HCT116 (cell line): Measurements from ENCODE around the gene ARMS2. TPM values are rescaled to one million over a fixed set of nuclear protein-coding genes. Genes with fewer than 3 reads are reported as not detected.

Experiments
- ATAC-seq: fragments of 200-7000 bp; cut with Tn5 transposase; 2 replicates; pipeline ENCODE4 v1.9.1; 2020; ENCODE audit warnings: mild to moderate bottlenecking, moderate library complexity
- BruUV-seq: library from RNA; stranded (reverse); fragments of 400-500 nt; replicated peaks from 2 replicates; lab custom pipeline; 2021; lab: Mats Ljungman, UMichigan
- CTCF ChIA-PET: fragments of 300-600 bp; sonication (Branson Sonifier 250); formaldehyde crosslinking; loops from one replicate; lab custom pipeline; 2021; ENCODE audit warnings: antibody characterized with exemption; lab: Charles Lee
- POLR2A ChIA-PET: fragments of 300-600, 350-600 bp; sonication (Branson Sonifier 250); formaldehyde crosslinking; loops from one replicate; lab custom pipeline; 2021; ENCODE audit warnings: antibody characterized with exemption; lab: Charles Lee
- RAD21 ChIA-PET, 2 experiments: fragments of 300-600 bp; sonication (Branson Sonifier 250); formaldehyde crosslinking; loops; one replicate each; lab custom pipeline; 2023; ENCODE audit warnings: low total read pairs in 2 of 2; ENCODE audit not compliant: uncharacterized antibody in 2 of 2, unreplicated experiment in 2 of 2, low non-redundant PET in 1 of 2; lab: Charles Lee
- DNase-seq: peaks from one replicate; pipeline ENCODE4 v3.0.0-alpha.2; 2010; ENCODE audit warnings: low read depth, low spot score
- H2AFZ ChIP-seq: fragments of 200-600 bp; shearing (Covaris generic), sonication (generic); 2 replicates; pipeline ENCODE4 v1.6.1; 2017; ENCODE audit warnings: low read depth, mixed run types, mixed read lengths, antibody characterized with exemption, low read length; ENCODE audit not compliant: poor library complexity, severe bottlenecking
- H3K27ac ChIP-seq: 2 replicates; pipeline ENCODE4 v1.5.1; 2012; ENCODE audit warnings: low read depth, low read length
- H3K27me3 ChIP-seq: fragments of 200-600 bp; sonication (generic); 2 replicates; pipeline ENCODE4 v1.6.1; 2016; ENCODE audit warnings: mixed run types, low read length, mixed read lengths; ENCODE audit not compliant: insufficient read depth
- H3K36me3 ChIP-seq, 2 experiments: fragments of 200-500 bp in 1 of 2; fragments of 200-600 bp in 1 of 2; sonication (Bioruptor generic) in 1 of 2; sonication (generic) in 1 of 2; 2 replicates each; pipeline versions ENCODE4 v1.5.1 to v1.6.1; 2014 to 2016; ENCODE audit warnings: low read length in 2 of 2, inconsistent platforms in 1 of 2, mixed read lengths in 1 of 2, mixed run types in 1 of 2; ENCODE audit not compliant: insufficient read depth in 2 of 2, control insufficient read depth in 1 of 2
- H3K4me1 ChIP-seq, 2 experiments: fragments of 200-600 bp in 1 of 2; sonication (generic) in 1 of 2; 2 replicates each; pipeline versions ENCODE4 v1.5.1 to v1.6.1; 2012 to 2017; ENCODE audit warnings: low read length in 2 of 2, inconsistent platforms in 1 of 2, mild to moderate bottlenecking in 1 of 2, mixed read lengths in 1 of 2, mixed run types in 1 of 2, moderate library complexity in 1 of 2; ENCODE audit not compliant: insufficient read depth in 2 of 2, control insufficient read depth in 1 of 2
- H3K4me2 ChIP-seq: fragments of 200-600 bp; sonication (generic); 2 replicates; pipeline ENCODE4 v1.6.1; 2017; ENCODE audit warnings: mixed run types, low read length, mixed read lengths
- H3K4me3 ChIP-seq, 2 experiments: fragments of 200-600 bp in 1 of 2; sonication (generic) in 1 of 2; replicated peaks in 1 of 2; 2 replicates each; pipeline ENCODE4 v1.5.1; 2011 to 2016; ENCODE audit warnings: low read length in 2 of 2, control low read depth in 1 of 2, low read depth in 1 of 2, mild to moderate bottlenecking in 1 of 2, mixed read lengths in 1 of 2, mixed run types in 1 of 2
- H3K79me2 ChIP-seq: fragments of 200-600 bp; sonication (generic); 2 replicates; pipeline ENCODE4 v1.6.1; 2017; ENCODE audit warnings: mild to moderate bottlenecking, mixed run types, low read length, moderate library complexity, mixed read lengths; ENCODE audit not compliant: insufficient read depth
- H3K9ac ChIP-seq: fragments of 200-600 bp; sonication (generic); 2 replicates; pipeline ENCODE4 v1.6.1; 2016; ENCODE audit warnings: low read length, mixed read lengths
- H3K9me2 ChIP-seq: fragments of 200-600 bp; sonication (generic), shearing (Covaris generic); 2 replicates; pipeline ENCODE4 v1.6.1; 2017; ENCODE audit warnings: mixed run types, mild to moderate bottlenecking, moderate library complexity; ENCODE audit not compliant: insufficient read depth
- H3K9me3 ChIP-seq, 2 experiments: fragments of 200-500 bp in 1 of 2; fragments of 200-600 bp in 1 of 2; sonication (Bioruptor generic) in 1 of 2; sonication (generic) in 1 of 2; 2 replicates each; pipeline ENCODE4 v1.6.1; 2014 to 2017; ENCODE audit warnings: low read length in 2 of 2, mixed read lengths in 2 of 2, inconsistent platforms in 1 of 2, low read depth in 1 of 2, mild to moderate bottlenecking in 1 of 2, mixed run types in 1 of 2, moderate library complexity in 1 of 2; ENCODE audit not compliant: control insufficient read depth in 1 of 2, insufficient read depth in 1 of 2
- H4K20me1 ChIP-seq: fragments of 200-600 bp; sonication (generic), shearing (Covaris generic); 2 replicates; pipeline ENCODE4 v1.6.1; 2017; ENCODE audit warnings: mixed run types, mild to moderate bottlenecking, moderate library complexity; ENCODE audit not compliant: insufficient read depth
- EGR1 ChIP-seq: IDR thresholded peaks from 2 replicates; pipeline ENCODE4 v1.6.1; 2012; ENCODE audit warnings: low read depth
- EZH2 ChIP-seq: fragments of 200-600 bp; sonication (generic); IDR thresholded peaks from 2 replicates; pipeline ENCODE4 v1.6.1; 2017; ENCODE audit warnings: antibody characterized with exemption, mixed run types
- TCF7L2 ChIP-seq: IDR thresholded peaks from 2 replicates; pipeline ENCODE4 v1.7.0; 2011; ENCODE audit warnings: borderline replicate concordance, inconsistent platforms; ENCODE audit not compliant: insufficient read depth, insufficient read length; ENCODE audit errors: extremely low read depth
- YY1 ChIP-seq: IDR thresholded peaks from 2 replicates; pipeline ENCODE4 v1.6.1; 2011; ENCODE audit warnings: low read length, low read depth, moderate library complexity, mild to moderate bottlenecking; ENCODE audit not compliant: insufficient replicate concordance; ENCODE audit errors: extremely low read depth
- ZNF274 ChIP-seq: fragments of 200-500 bp; sonication (Bioruptor generic); IDR thresholded peaks from 2 replicates; pipeline ENCODE4 v1.6.1; 2014; ENCODE audit warnings: mild to moderate bottlenecking, low read depth, low read length, inconsistent platforms
- intact Hi-C: fragments of 100-400 bp; cut with micrococcal nuclease; formaldehyde crosslinking; loops from 2 replicates; pipeline ENCODE4 v1.10.0; 2022
- total RNA-seq: library from RNA; stranded (reverse); gene quantifications from one replicate; pipeline ENCODE4 v1.2.1, GENCODE V29; 2021; ENCODE audit not compliant: unreplicated experiment
- TF ChIP-seq, protein P1 (sequence below): IDR thresholded peaks from 2 replicates; pipeline ENCODE4 v1.6.1; 2011; ENCODE audit warnings: mild to moderate bottlenecking, low read length, moderate library complexity; ENCODE audit not compliant: insufficient replicate concordance; ENCODE audit errors: extremely low read depth
- TF ChIP-seq, protein P2 (sequence below): IDR thresholded peaks from 2 replicates; pipeline ENCODE4 v1.6.1; 2012; ENCODE audit warnings: low read depth
- TF ChIP-seq, protein P3 (sequence below): IDR thresholded peaks from 2 replicates; pipeline ENCODE4 v1.6.1; 2012

Gene ARMS2
- total RNA-seq, 1 experiment from 2014 or later: not detected

DNA sequence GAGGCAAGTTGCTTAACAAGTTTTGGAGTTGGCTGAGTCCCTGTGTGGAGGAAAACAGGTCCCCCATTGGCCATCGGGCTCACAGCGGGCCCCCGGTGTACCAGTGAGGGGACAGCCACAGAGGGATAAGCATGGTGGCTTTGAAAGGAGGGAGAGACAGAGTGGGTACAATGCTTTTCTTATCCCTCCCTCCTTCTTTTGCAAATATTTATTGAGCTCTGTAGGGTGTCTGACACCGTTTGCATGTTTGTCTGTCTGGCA, 9.7 kb downstream of the ARMS2 start:
- no peaks in the 10 kb centered on the region for H3K36me3 ChIP-seq
- H2AFZ ChIP-seq: no peak overlapping the region
- H3K27ac ChIP-seq: no peak overlapping the region
- intact Hi-C loops: no loop called here
- H3K79me2 ChIP-seq: no peaks in the 10 kb centered on the region
- ATAC-seq (no peak), DNase-seq (no peak)
- H3K4me3 ChIP-seq: no peak overlapping the region
- H3K4me2 ChIP-seq: no peak overlapping the region
- peaks cover 3 to 8% of the 10 kb centered on the region in 2 experiments; a peak in 2 of 4 replicates for H3K4me1 ChIP-seq
- no peak for TF ChIP-seq ZNF274
- H3K9me2 ChIP-seq: no peaks in the 10 kb centered on the region
- H3K27me3 ChIP-seq: peaks cover 32% of the 10 kb centered on the region; the same call in 1 of the 2 replicates
- no peaks in the 10 kb centered on the region for H4K20me1 ChIP-seq
- ChIA-PET POLR2A (no interaction called here), RAD21 (no interaction called here), CTCF (no interaction called here)
- no peaks in the 10 kb centered on the region for H3K9me3 ChIP-seq
- H3K9ac ChIP-seq: no peak overlapping the region
- no TSS peak for BruUV-seq

DNA sequence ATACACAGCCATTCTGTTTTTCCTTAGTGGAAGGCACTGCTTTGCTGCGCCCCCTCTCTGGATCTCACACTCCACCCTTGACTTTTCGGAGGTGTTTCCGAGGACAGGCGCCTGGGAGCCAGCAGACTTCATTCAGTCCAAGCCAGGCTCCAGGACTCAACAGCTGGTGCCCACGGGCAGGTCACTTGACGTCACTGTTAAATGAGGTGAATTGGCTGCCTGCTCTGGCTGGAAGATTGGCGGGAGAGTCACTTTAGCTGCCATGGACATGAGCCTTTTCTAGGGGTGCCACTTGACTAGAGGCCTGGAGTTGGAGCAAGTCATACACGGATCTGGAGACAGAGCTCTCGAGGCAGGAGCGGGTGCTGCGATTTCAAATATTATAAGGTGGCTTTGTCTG, 10.1 kb downstream of the ARMS2 start:
- no peaks in the 10 kb centered on the region for H3K9me3 ChIP-seq
- no peak overlapping the region for H3K9ac ChIP-seq
- TF ChIP-seq, protein P1, sequence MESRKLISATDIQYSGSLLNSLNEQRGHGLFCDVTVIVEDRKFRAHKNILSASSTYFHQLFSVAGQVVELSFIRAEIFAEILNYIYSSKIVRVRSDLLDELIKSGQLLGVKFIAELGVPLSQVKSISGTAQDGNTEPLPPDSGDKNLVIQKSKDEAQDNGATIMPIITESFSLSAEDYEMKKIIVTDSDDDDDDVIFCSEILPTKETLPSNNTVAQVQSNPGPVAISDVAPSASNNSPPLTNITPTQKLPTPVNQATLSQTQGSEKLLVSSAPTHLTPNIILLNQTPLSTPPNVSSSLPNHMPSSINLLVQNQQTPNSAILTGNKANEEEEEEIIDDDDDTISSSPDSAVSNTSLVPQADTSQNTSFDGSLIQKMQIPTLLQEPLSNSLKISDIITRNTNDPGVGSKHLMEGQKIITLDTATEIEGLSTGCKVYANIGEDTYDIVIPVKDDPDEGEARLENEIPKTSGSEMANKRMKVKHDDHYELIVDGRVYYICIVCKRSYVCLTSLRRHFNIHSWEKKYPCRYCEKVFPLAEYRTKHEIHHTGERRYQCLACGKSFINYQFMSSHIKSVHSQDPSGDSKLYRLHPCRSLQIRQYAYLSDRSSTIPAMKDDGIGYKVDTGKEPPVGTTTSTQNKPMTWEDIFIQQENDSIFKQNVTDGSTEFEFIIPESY: no peak
- TF ChIP-seq, protein P2, sequence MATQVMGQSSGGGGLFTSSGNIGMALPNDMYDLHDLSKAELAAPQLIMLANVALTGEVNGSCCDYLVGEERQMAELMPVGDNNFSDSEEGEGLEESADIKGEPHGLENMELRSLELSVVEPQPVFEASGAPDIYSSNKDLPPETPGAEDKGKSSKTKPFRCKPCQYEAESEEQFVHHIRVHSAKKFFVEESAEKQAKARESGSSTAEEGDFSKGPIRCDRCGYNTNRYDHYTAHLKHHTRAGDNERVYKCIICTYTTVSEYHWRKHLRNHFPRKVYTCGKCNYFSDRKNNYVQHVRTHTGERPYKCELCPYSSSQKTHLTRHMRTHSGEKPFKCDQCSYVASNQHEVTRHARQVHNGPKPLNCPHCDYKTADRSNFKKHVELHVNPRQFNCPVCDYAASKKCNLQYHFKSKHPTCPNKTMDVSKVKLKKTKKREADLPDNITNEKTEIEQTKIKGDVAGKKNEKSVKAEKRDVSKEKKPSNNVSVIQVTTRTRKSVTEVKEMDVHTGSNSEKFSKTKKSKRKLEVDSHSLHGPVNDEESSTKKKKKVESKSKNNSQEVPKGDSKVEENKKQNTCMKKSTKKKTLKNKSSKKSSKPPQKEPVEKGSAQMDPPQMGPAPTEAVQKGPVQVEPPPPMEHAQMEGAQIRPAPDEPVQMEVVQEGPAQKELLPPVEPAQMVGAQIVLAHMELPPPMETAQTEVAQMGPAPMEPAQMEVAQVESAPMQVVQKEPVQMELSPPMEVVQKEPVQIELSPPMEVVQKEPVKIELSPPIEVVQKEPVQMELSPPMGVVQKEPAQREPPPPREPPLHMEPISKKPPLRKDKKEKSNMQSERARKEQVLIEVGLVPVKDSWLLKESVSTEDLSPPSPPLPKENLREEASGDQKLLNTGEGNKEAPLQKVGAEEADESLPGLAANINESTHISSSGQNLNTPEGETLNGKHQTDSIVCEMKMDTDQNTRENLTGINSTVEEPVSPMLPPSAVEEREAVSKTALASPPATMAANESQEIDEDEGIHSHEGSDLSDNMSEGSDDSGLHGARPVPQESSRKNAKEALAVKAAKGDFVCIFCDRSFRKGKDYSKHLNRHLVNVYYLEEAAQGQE: no peak
- TF ChIP-seq YY1 (no peak), TCF7L2 (no peak), EZH2 (no peak), EGR1 (no peak)
- TF ChIP-seq, protein P3, sequence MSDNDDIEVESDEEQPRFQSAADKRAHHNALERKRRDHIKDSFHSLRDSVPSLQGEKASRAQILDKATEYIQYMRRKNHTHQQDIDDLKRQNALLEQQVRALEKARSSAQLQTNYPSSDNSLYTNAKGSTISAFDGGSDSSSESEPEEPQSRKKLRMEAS: no peak
- no peak for DNase-seq
- H3K4me1 ChIP-seq: peaks cover 6 to 12% of the 10 kb centered on the region in 2 experiments; a peak in 3 of 4 replicates
- no peaks in the 10 kb centered on the region for H3K79me2 ChIP-seq
- intact Hi-C loops: no loop called here
- peaks cover 32% of the 10 kb centered on the region; the same call in 1 of the 2 replicates for H3K27me3 ChIP-seq
- CTCF ChIA-PET: no interaction called here
- no peak overlapping the region for H3K27ac ChIP-seq
- H3K4me2 ChIP-seq: no peak overlapping the region
- no peak for ATAC-seq
- RAD21 ChIA-PET: no interaction called here
- H3K9me2 ChIP-seq: no peaks in the 10 kb centered on the region
- H3K4me3 ChIP-seq: no peak overlapping the region
- POLR2A ChIA-PET: no interaction called here
- BruUV-seq: no TSS peak
- no peak overlapping the region for H2AFZ ChIP-seq
- H4K20me1 ChIP-seq: no peaks in the 10 kb centered on the region
- no peaks in the 10 kb centered on the region for H3K36me3 ChIP-seq
